Smooth muscle cell (in vitro differentiated cells): Measurements from ENCODE around the gene CLEC4G. TPM values are rescaled to one million over a fixed set of nuclear protein-coding genes. Genes with fewer than 3 reads are reported as not detected.

Source experiments
- DNase-seq: peaks from one replicate; lab custom pipeline; 2025; ENCODE audit not compliant: unreplicated experiment; lab: John Stamatoyannopoulos, UW
- H2AFZ ChIP-seq: fragments of 200-600 bp; sonication (generic); 2 replicates; pipeline ENCODE4 v1.6.0; 2016; ENCODE audit warnings: antibody characterized with exemption, low read depth, mild to moderate bottlenecking
- H3F3A ChIP-seq: fragments of 200-600 bp; sonication (generic); 2 replicates; pipeline ENCODE4 v1.6.0; 2017; ENCODE audit warnings: antibody characterized with exemption, low read depth
- H3K27ac ChIP-seq: fragments of 200-600 bp; sonication (generic); 2 replicates; pipeline ENCODE4 v1.5.1; 2016; ENCODE audit warnings: low read depth, mild to moderate bottlenecking
- H3K27me3 ChIP-seq: fragments of 200-600 bp; sonication (generic); 2 replicates; pipeline ENCODE4 v1.6.1; 2016; ENCODE audit warnings: low read depth, mild to moderate bottlenecking
- H3K36me3 ChIP-seq: fragments of 200-600 bp; sonication (generic); 2 replicates; pipeline ENCODE4 v1.5.1; 2016; ENCODE audit warnings: low read depth
- H3K4me1 ChIP-seq: fragments of 200-600 bp; sonication (generic); 2 replicates; pipeline ENCODE4 v1.5.1; 2016; ENCODE audit warnings: low read depth
- H3K4me2 ChIP-seq: fragments of 200-600 bp; sonication (generic); 2 replicates; pipeline ENCODE4 v1.6.0; 2016; ENCODE audit warnings: mild to moderate bottlenecking
- H3K4me3 ChIP-seq: fragments of 200-600 bp; sonication (generic); 2 replicates; pipeline ENCODE4 v1.5.1; 2016; ENCODE audit warnings: mild to moderate bottlenecking
- H3K79me2 ChIP-seq: fragments of 200-600 bp; sonication (generic); 2 replicates; pipeline ENCODE4 v1.6.0; 2016; ENCODE audit warnings: low read depth, mild to moderate bottlenecking
- H3K9ac ChIP-seq: fragments of 200-600 bp; sonication (generic); 2 replicates; pipeline ENCODE4 v1.6.0; 2016; ENCODE audit warnings: low read depth
- H3K9me3 ChIP-seq: fragments of 200-600 bp; sonication (generic); replicated peaks from 2 replicates; pipeline ENCODE4 v1.5.1; 2016; ENCODE audit warnings: low read depth
- H4K20me1 ChIP-seq: fragments of 200-600 bp; sonication (generic); 2 replicates; pipeline ENCODE4 v1.6.0; 2016; ENCODE audit warnings: low read depth
- CTCF ChIP-seq: fragments of 200-600 bp; sonication (generic); IDR thresholded peaks from 2 replicates; pipeline ENCODE4 v1.5.1; 2017; ENCODE audit warnings: borderline replicate concordance, mild to moderate bottlenecking, antibody characterized with exemption; ENCODE audit not compliant: insufficient read depth, poor library complexity, severe bottlenecking
- WGBS: methylation state at CpG from one replicate; pipeline ENCODE4 v1.1.7; 2016; ENCODE audit warnings: low lambda C conversion rate; 5-methylcytosine and 5-hydroxymethylcytosine counted together
- polyA plus RNA-seq: library from polyadenylated mRNA; unstranded; fragments of >200 nt; fragmentation: Nextera tagmentation; extraction: Ambion mirVana; gene quantifications from 2 replicates; pipeline ENCODE4 v1.2.1, GENCODE V29; 2016
- total RNA-seq: library from RNA; depleted of rRNA; stranded (reverse); fragments of >200 nt; gene quantifications from 2 replicates; pipeline ENCODE4 v1.2.3, GENCODE V29; 2014

Gene CLEC4G
- total and polyA plus RNA-seq, 2 experiments from 2014 or later: not detected

- peak; percentile 22 for DNase-seq
- Histone ChIP-seq H3K36me3 (no peaks in the 10 kb centered on the region), H3K27me3 (peaks cover 10% of the 10 kb centered on the region), H3K9me3 (no peaks in the 10 kb centered on the region), H3K4me1 (no peaks in the 10 kb centered on the region), H3K4me2 (peak overlapping the region; percentile 97), H3K4me3 (peak overlapping the region; percentile 100), H3K79me2 (peaks cover 5% of the 10 kb centered on the region), H3F3A (no peaks in the 10 kb centered on the region), H3K9ac (peak overlapping the region; percentile 91), H4K20me1 (peaks cover 36% of the 10 kb centered on the region), H2AFZ (peak overlapping the region; percentile 100), H3K27ac (no peak overlapping the region)
- peak; percentile 35 for TF ChIP-seq CTCF
- 35% methylated on average over 34 of the region's 43 CpGs for WGBS
These were observed 50.4 kb downstream of the CLEC4G start for GRCh38 chr19:7681340-7682174.

- peak; percentile 62 for DNase-seq
These were observed 51.1 kb downstream of the CLEC4G start, which contains the start of gene TRAPPC5 for GRCh38 chr19:7680606-7681339. Gene TRAPPC5 (plus strand): TSS chr19:7680833. CDS start chr19:7682254, 1,421 bp downstream.

GRCh38 chr19:7679771-7680605 is 51.9 kb downstream of the CLEC4G start:
- no peak for TF ChIP-seq CTCF
- H3K4me2 ChIP-seq: peak overlapping the region; percentile 97
- H3F3A ChIP-seq: no peaks in the 10 kb centered on the region
- peaks cover 26% of the 10 kb centered on the region for H4K20me1 ChIP-seq
- no peak overlapping the region for H3K27ac ChIP-seq
- no peaks in the 10 kb centered on the region for H3K36me3 ChIP-seq
- H3K4me3 ChIP-seq: peak overlapping the region; percentile 100
- H3K79me2 ChIP-seq: peaks cover 5% of the 10 kb centered on the region
- WGBS: 64% methylated on average over 22 of the region's 22 CpGs
- no peak for DNase-seq
- no peaks in the 10 kb centered on the region for H3K4me1 ChIP-seq
- peak overlapping the region; percentile 10 for H2AFZ ChIP-seq
- peaks cover 12% of the 10 kb centered on the region for H3K27me3 ChIP-seq
- H3K9ac ChIP-seq: no peak overlapping the region
- H3K9me3 ChIP-seq: no peaks in the 10 kb centered on the region

More at GRCh38 chr19:7680606-7681339, 51.1 kb downstream of the CLEC4G start, which contains the start of gene TRAPPC5:
- Histone ChIP-seq H4K20me1 (peaks cover 34% of the 10 kb centered on the region), H3K4me2 (peak within 1 kb of the TSS; percentile 97), H3K79me2 (peaks cover 5% of the 10 kb centered on the region), H3K36me3 (no peaks in the 10 kb centered on the region), H3K4me1 (no peaks in the 10 kb centered on the region), H3F3A (no peaks in the 10 kb centered on the region), H3K9ac (peak within 1 kb of the TSS; percentile 91), H2AFZ (peak within 1 kb of the TSS; percentile 100), H3K9me3 (no peaks in the 10 kb centered on the region), H3K27me3 (peaks cover 12% of the 10 kb centered on the region), H3K27ac (no peak within 1 kb of the TSS), H3K4me3 (peak within 1 kb of the TSS; percentile 100)
- 2% methylated on average over 67 of the region's 79 CpGs for WGBS
- TF ChIP-seq CTCF: peak; percentile 96
